ENCODE measurements around the gene ZNF33B.
"Not testable (repeated sequence)": the region's sequence is repeated elsewhere in the genome, so short reads cannot be mapped to it uniquely, and the experiment has no call there.

ZNF33B gene

GRCh38 chr10:42609872-42610271 is 28.5 kb downstream of the ZNF33B start:
- DNase-seq: no peak

- DNase-seq: no peak
Observed at GRCh38 chr10:42598249-42598873, 40.0 kb downstream of the ZNF33B start.

GRCh38 chr10:42596196-42596595 is 42.2 kb downstream of the ZNF33B start:
- DNase-seq: no peak

DNA sequence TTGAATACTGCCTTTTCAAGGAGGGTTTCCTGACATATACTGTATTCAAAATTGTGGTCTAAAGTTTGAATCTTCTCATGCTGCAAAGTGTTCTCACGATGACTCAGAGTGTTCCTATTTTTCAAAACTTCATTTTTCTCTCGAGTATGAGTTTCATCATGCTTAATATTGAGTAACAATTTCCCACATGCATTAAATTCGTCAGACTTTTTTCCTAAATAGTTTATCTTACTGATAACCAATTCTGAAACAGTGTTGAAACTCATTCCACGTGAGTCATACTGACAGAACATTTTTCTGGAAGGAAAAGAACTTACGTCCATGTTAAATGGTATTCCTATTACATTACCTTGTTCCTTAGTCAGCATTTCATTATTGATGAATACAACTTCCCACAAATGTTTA is 44.1 kb downstream of the ZNF33B start:
- DNase-seq: no peak

DNA sequence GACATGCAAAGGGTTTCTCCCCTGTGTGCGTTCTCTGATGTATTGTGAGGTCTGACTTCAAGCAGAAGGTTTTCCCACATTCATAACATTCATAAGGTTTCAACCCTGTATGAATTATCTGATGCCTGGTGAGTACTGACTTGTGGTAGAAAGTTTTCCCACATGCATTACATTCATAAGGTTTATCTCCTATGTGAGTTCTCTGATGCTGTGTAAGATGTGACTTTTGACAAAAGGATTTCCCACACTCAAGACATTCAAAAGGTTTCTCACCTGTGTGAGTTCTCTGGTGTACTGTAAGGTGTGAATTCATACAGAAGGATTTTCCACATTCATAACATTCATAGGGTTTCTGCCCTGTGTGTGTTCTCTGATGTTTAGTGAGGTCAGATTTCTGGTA is 45.1 kb downstream of the ZNF33B start:
- no peak for DNase-seq

DNA sequence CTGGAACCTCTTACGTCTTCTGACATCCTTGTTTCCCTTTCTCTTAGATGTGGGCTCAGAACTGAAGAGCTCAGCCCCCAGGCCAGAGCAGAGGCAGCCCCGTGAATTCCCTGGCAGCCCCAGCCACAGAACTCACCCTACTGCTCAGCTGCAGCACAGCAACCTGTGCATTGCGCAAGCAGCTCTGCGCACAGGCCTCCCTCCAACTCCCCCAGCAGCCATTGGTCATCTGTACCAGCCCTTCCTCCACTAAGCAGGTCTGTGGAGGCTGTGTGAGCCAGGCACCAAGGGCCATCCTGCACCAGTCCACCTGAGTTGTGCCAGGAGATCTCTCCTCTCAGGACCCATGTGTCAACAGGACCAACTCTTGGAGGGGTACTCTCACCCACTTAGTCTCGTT is 54.5 kb downstream of the ZNF33B start:
- no peak for DNase-seq

GRCh38 chr10:42578019-42578418 is 60.4 kb downstream of the ZNF33B start:
- DNase-seq: no peak

- DNase-seq: no peak
Observed at GRCh38 chr10:42576338-42576737, 62.0 kb downstream of the ZNF33B start.

GRCh38 chr10:42574336-42574735 is 64.0 kb downstream of the ZNF33B start:
- DNase-seq: no peak

DNA sequence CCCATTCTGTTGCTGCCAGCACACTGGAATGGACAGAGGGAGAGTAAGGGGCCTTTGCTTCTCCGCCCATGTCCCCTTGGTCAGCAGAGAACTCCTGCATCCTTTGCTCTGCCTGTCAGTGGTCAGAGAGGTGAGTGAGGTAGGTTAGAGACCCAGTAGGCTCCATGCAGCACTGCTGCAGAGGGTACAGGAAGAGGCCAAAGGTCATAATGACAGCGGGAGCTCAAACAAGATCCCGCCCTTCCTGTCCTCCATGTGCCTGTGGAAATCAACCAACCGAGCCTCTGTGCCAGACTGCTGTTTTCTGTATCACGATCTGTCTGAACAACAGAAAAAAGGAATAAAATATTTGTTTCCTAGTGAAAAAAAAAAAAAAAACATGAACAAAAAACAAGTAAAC is 81.4 kb downstream of the ZNF33B start:
- DNase-seq: no peak

GRCh38 chr10:42553576-42553975 is 84.8 kb downstream of the ZNF33B start:
- not testable (repeated sequence) for DNase-seq

- DNase-seq: no peak
Observed at GRCh38 chr10:42553064-42553407, 85.3 kb downstream of the ZNF33B start.

- peak; percentile 98 for DNase-seq
Observed at GRCh38 chr10:42552188-42553063, 85.9 kb downstream of the ZNF33B start.

DNA sequence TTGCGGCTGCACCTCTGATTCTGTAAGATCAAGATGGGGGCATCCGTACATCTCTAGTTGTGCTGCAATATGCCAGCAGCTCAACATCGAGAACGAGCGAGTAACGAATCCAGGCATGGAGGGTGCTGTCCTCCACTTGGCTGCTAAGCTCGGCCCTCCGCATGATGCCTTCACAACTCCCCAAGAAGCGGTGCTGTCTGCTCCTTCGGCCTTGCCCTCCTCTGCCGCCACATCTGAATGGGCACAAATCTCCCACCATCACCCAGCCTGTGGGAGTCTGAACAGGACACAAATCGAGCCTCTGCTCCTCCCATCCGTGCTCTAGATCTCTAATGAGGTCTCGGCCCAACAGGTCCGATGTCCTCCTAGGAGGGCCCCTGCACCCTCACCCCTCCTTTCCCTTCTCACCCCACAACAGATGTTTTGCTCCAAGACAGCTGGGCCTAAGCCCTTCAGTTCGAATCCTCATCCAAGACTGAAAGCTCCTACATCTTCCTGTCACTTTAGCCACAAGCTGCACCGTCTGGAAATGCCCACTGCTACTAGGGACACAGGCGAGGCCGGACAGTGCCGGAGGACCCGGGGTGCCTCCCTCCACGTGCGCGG is 86.7 kb downstream of the ZNF33B start:
- DNase-seq: no peak

DNA sequence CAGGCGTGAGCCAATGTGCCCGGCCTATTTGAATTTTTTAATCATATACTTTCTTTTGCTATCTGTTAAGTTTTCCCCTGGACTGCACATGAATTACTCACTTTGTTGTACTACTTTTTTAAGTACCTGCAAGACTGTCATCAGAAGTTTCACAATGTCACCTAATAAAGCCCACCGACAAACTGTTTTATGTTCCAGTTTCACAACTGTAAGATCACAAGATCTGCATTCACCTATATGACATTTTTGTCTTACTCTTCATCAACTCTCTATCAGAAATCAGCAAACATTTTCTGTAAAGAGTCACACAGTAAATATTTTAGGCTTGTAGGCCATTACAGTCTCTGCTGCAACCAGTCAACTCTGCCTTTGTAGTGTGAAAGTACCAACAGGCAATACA is 88.5 kb downstream of the ZNF33B start:
- no peak for DNase-seq

- DNase-seq: no peak
Observed at GRCh38 chr10:42548254-42548653, 90.1 kb downstream of the ZNF33B start.

- DNase-seq: no peak
Observed at GRCh38 chr10:42544945-42545344, 93.4 kb downstream of the ZNF33B start.

DNA sequence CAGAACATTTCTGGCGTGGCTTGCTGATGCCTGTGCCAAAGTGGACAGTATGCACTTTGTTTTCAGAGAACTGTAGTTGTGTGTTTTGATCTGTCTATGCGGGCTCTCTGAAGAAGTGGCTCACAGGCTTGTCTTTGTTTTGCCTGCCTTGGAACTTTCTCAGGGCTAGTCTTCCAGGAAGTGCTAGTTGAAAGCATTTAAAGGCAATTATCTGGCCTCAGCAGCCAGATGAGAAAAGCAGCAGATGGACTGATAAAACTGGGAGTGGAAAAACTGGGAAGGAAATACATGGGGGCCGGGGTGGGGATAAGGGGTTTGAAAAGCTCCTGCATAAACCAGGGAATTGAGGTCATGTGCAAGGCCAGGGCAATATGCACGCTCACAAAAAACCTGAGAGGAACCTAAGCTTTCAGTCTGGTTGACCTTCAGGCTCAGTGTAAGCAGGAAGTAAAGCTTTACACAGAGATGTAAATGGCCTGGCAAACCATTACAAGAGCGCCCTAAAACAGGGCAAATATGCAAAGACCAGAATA is 94.5 kb downstream of the ZNF33B start:
- DNase-seq: no peak
